ENCODE data around the gene ROR1.

DNA sequence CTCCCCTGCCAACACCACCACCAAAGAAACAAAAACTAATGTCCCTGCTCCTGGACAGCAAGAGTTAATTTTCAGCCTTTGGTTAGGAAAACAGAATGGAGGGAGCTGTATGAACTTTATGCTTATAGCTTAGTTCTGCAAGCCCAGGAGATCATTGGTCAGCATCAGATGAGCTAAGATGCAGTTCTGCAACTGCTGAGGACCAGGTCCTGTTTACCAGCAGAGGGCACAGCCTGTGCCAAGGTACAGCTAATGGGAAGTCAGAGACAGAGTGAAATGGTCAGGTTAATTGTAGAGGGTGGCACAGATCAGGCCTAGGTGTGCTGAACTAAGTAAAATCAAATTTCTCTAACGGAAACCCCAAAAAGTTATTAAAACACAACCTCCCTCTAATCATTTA, 161.3 kb downstream of the ROR1 start:
- no peak for TF ChIP-seq POLR2A (IDR thresholded peaks at IDR 0.05)
- TF ChIP-seq, protein P1, sequence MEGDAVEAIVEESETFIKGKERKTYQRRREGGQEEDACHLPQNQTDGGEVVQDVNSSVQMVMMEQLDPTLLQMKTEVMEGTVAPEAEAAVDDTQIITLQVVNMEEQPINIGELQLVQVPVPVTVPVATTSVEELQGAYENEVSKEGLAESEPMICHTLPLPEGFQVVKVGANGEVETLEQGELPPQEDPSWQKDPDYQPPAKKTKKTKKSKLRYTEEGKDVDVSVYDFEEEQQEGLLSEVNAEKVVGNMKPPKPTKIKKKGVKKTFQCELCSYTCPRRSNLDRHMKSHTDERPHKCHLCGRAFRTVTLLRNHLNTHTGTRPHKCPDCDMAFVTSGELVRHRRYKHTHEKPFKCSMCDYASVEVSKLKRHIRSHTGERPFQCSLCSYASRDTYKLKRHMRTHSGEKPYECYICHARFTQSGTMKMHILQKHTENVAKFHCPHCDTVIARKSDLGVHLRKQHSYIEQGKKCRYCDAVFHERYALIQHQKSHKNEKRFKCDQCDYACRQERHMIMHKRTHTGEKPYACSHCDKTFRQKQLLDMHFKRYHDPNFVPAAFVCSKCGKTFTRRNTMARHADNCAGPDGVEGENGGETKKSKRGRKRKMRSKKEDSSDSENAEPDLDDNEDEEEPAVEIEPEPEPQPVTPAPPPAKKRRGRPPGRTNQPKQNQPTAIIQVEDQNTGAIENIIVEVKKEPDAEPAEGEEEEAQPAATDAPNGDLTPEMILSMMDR (IDR thresholded peaks at IDR 0.05) = peak in 3 of 4 donors; percentile 7 to 29 (median 25)

Measured in right lobe of liver (tissue), 4 donors.